ENCODE results near the gene IL22RA2.

- TF ChIP-seq POLR2AphosphoS5 (IDR thresholded peaks at IDR 0.05; ENCODE audit: low read depth, low read length) (no peak), POLR2A (IDR thresholded peaks at IDR 0.05; ENCODE audit: low read depth, low read length) (no peak), TAF1 (IDR thresholded peaks at IDR 0.05; ENCODE audit: borderline replicate concordance, low read depth, low read length) (no peak)
These were observed 46.3 kb upstream of the IL22RA2 start for GRCh38 chr6:137219664-137220252.
